H1 (cell line): ENCODE measurements around the gene SLC48A1. TPM values are rescaled to one million over a fixed set of nuclear protein-coding genes. Genes with fewer than 3 reads are reported as not detected.

Source experiments
- CTCF ChIA-PET: fragments of 300-600 bp; sonication (Branson Sonifier 250); formaldehyde crosslinking; loops from one replicate; lab custom pipeline; 2021; ENCODE audit not compliant: partially characterized antibody; lab: Charles Lee
- POLR2A ChIA-PET: fragments of 300-600 bp; sonication (Branson Sonifier 250); formaldehyde crosslinking; loops from one replicate; lab custom pipeline; 2021; ENCODE audit warnings: inconsistent platforms; ENCODE audit not compliant: partially characterized antibody; lab: Charles Lee
- DNase-seq, 2 experiments: peaks; one replicate each; pipeline versions ENCODE4 v3.0.0 to v3.0.0-alpha.2; 2010 to 2022; ENCODE audit warnings: low spot score in 2 of 2, low read depth in 1 of 2, mixed read lengths in 1 of 2
- FAIRE-seq: peaks from 2 replicates; lab custom pipeline; 2011; peaks lifted over from hg19 to GRCh38; lab: Jason Lieb, UNC
- H2AFZ ChIP-seq: 2 replicates; pipeline ENCODE4 v1.8.1; 2012; ENCODE audit warnings: low read length, inconsistent platforms
- H2AK5ac ChIP-seq: 2 replicates; pipeline ENCODE4 v1.6.1; 2013; ENCODE audit warnings: low read depth, low read length
- H2BK120ac ChIP-seq: replicated peaks from 2 replicates; pipeline ENCODE3; 2013; ENCODE audit warnings: low read depth, low read length, inconsistent platforms
- H2BK12ac ChIP-seq: 2 replicates; pipeline ENCODE4 v1.6.1; 2013; ENCODE audit warnings: low read depth, low read length
- H2BK15ac ChIP-seq: 2 replicates; pipeline ENCODE4 v1.6.1; 2013; ENCODE audit warnings: low read length
- H2BK20ac ChIP-seq: 2 replicates; pipeline ENCODE4 v1.6.1; 2013; ENCODE audit warnings: low read length
- H2BK5ac ChIP-seq: 2 replicates; pipeline ENCODE4 v1.6.1; 2013; ENCODE audit warnings: low read depth, low read length
- H3K14ac ChIP-seq: 2 replicates; pipeline ENCODE4 v1.6.1; 2013; ENCODE audit warnings: inconsistent platforms; ENCODE audit not compliant: insufficient read length
- H3K18ac ChIP-seq: 2 replicates; pipeline ENCODE4 v1.6.1; 2013; ENCODE audit warnings: low read length; ENCODE audit errors: extremely low read depth
- H3K23ac ChIP-seq: 2 replicates; pipeline ENCODE4 v1.6.1; 2013; ENCODE audit warnings: inconsistent platforms; ENCODE audit not compliant: insufficient read length
- H3K23me2 ChIP-seq: 2 replicates; pipeline ENCODE4 v1.6.1; 2013; ENCODE audit warnings: low read depth, low read length
- H3K27ac ChIP-seq: 2 replicates; pipeline ENCODE4 v1.6.1; 2011; ENCODE audit warnings: low read depth, low read length, inconsistent platforms
- H3K27me3 ChIP-seq, 4 experiments: replicated peaks in 1 of 4; 1 replicate in 1 of 4; 2 replicates in 3 of 4; pipeline versions ENCODE4 v1.6.1 to v1.8.1; 2011 to 2013; ENCODE audit warnings: low read length in 3 of 4, mild to moderate bottlenecking in 3 of 4, inconsistent platforms in 2 of 4, mixed read lengths in 2 of 4, moderate library complexity in 1 of 4; ENCODE audit not compliant: control insufficient read depth in 3 of 4, insufficient read depth in 3 of 4; ENCODE audit errors: extremely low read depth in 1 of 4
- H3K36me3 ChIP-seq, 4 experiments: 2 replicates each; pipeline versions ENCODE4 v1.6.1 to v1.8.1; 2011 to 2013; ENCODE audit warnings: mild to moderate bottlenecking in 4 of 4, low read length in 3 of 4, moderate library complexity in 2 of 4, control low read depth in 1 of 4, inconsistent platforms in 1 of 4; ENCODE audit not compliant: insufficient read depth in 4 of 4, control insufficient read depth in 2 of 4
- H3K4ac ChIP-seq: replicated peaks from 2 replicates; pipeline ENCODE3; 2013; ENCODE audit warnings: low read length, low read depth, mixed read lengths, inconsistent platforms; ENCODE audit not compliant: insufficient read length
- H3K4me1 ChIP-seq, 4 experiments: replicated peaks in 1 of 4; 1 replicate in 1 of 4; 2 replicates in 3 of 4; pipeline versions ENCODE4 v1.6.1 to v1.8.1; 2011 to 2013; ENCODE audit warnings: low read length in 3 of 4, inconsistent platforms in 2 of 4, mixed read lengths in 1 of 4; ENCODE audit not compliant: insufficient read depth in 4 of 4, control insufficient read depth in 3 of 4
- H3K4me2 ChIP-seq, 2 experiments: 2 replicates each; pipeline versions ENCODE4 v1.6.1 to v1.8.1; 2011 to 2013; ENCODE audit warnings: low read depth in 2 of 2, low read length in 2 of 2, control low read depth in 1 of 2, inconsistent platforms in 1 of 2, mild to moderate bottlenecking in 1 of 2; ENCODE audit not compliant: insufficient read depth in 1 of 2
- H3K4me3 ChIP-seq, 4 experiments: fragments of 200-600, 300-600 bp in 1 of 4; sonication (generic), shearing (Covaris generic), sonication (Bioruptor Twin) in 1 of 4; 2 replicates each; pipeline versions ENCODE4 v1.5.1 to v1.8.1; 2011 to 2016; ENCODE audit warnings: low read length in 4 of 4, low read depth in 3 of 4, control low read depth in 2 of 4, inconsistent platforms in 2 of 4, mild to moderate bottlenecking in 2 of 4, mixed read lengths in 1 of 4, moderate library complexity in 1 of 4; ENCODE audit not compliant: insufficient read depth in 2 of 4; ENCODE audit errors: extremely low read depth in 1 of 4
- H3K56ac ChIP-seq: replicated peaks from 2 replicates; pipeline ENCODE3; 2013; ENCODE audit warnings: low read depth, mild to moderate bottlenecking, mixed read lengths, low read length, inconsistent platforms; ENCODE audit not compliant: insufficient read length
- H3K79me1 ChIP-seq: 2 replicates; pipeline ENCODE4 v1.6.1; 2013; ENCODE audit warnings: low read depth, low read length, control low read depth
- H3K79me2 ChIP-seq, 2 experiments: 2 replicates each; pipeline versions ENCODE4 v1.6.1 to v1.8.1; 2012 to 2013; ENCODE audit warnings: low read length in 2 of 2, mild to moderate bottlenecking in 2 of 2, inconsistent platforms in 1 of 2; ENCODE audit not compliant: insufficient read depth in 2 of 2, control insufficient read depth in 1 of 2
- H3K9ac ChIP-seq, 4 experiments: replicated peaks in 1 of 4; 1 replicate in 1 of 4; 2 replicates in 3 of 4; pipeline versions ENCODE4 v1.6.1 to v1.8.1; 2011 to 2013; ENCODE audit warnings: low read depth in 3 of 4, low read length in 3 of 4, control low read depth in 2 of 4, mild to moderate bottlenecking in 2 of 4, moderate library complexity in 2 of 4, inconsistent platforms in 1 of 4; ENCODE audit errors: extremely low read depth in 1 of 4
- H3K9me3 ChIP-seq, 2 experiments: 2 replicates each; pipeline versions ENCODE4 v1.6.1 to v1.8.1; 2012 to 2013; ENCODE audit warnings: mild to moderate bottlenecking in 2 of 2, moderate library complexity in 2 of 2, control low read depth in 1 of 2, inconsistent platforms in 1 of 2, low read depth in 1 of 2, low read length in 1 of 2, mixed read lengths in 1 of 2; ENCODE audit not compliant: insufficient read depth in 2 of 2
- H4K20me1 ChIP-seq, 2 experiments: replicated peaks in 1 of 2; 2 replicates each; pipeline versions ENCODE3 to v1.8.1; 2011 to 2013; ENCODE audit warnings: inconsistent platforms in 2 of 2, low read length in 2 of 2, mild to moderate bottlenecking in 1 of 2; ENCODE audit not compliant: insufficient read depth in 2 of 2, control insufficient read depth in 1 of 2
- H4K5ac ChIP-seq: 2 replicates; pipeline ENCODE4 v1.6.1; 2013; ENCODE audit warnings: low read length, low read depth, mixed read lengths, inconsistent platforms; ENCODE audit not compliant: insufficient read length
- H4K8ac ChIP-seq: 2 replicates; pipeline ENCODE4 v1.8.0; 2013; ENCODE audit warnings: mild to moderate bottlenecking, moderate library complexity, low read length, inconsistent platforms; ENCODE audit not compliant: insufficient read depth; ENCODE audit errors: extremely low read depth
- H4K91ac ChIP-seq: replicated peaks from 2 replicates; pipeline ENCODE3; 2013; ENCODE audit warnings: low read length, mixed read lengths, inconsistent platforms; ENCODE audit not compliant: insufficient read length
- CTCF ChIP-seq, 3 experiments: IDR thresholded peaks; 1 replicate in 2 of 3; 2 replicates in 1 of 3; pipeline versions ENCODE4 v1.5.1 to v1.6.1; 2011; ENCODE audit warnings: low read length in 3 of 3, mild to moderate bottlenecking in 3 of 3, inconsistent platforms in 2 of 3, low read depth in 1 of 3, moderate library complexity in 1 of 3; ENCODE audit not compliant: insufficient read depth in 1 of 3; ENCODE audit errors: control extremely low read depth in 1 of 3
- RNF2 ChIP-seq: fragments of 200-900, 300-1000 bp; sonication (generic); IDR thresholded peaks from 2 replicates; pipeline ENCODE4 v1.7.1; 2016; ENCODE audit warnings: borderline replicate concordance, low read depth, mild to moderate bottlenecking, antibody characterized with exemption, low read length; ENCODE audit not compliant: poor library complexity, severe bottlenecking; ENCODE audit errors: missing control alignments
- WGBS, 2 experiments: shearing (Covaris generic) in 1 of 2; methylation state at CpG; one replicate each; pipeline versions ENCODE4 v1.1.6 to v1.1.7; 2013 to 2015; ENCODE audit warnings: low lambda C conversion rate in 2 of 2, mixed read lengths in 2 of 2, inconsistent platforms in 1 of 2, low coverage in 1 of 2, missing lambda C conversion rate in 1 of 2; ENCODE audit not compliant: insufficient replicate concordance in 2 of 2, insufficient coverage in 1 of 2, insufficient read length in 1 of 2; ENCODE audit errors: extremely low coverage in 1 of 2, missing lambda C conversion rate in 1 of 2; 5-methylcytosine and 5-hydroxymethylcytosine counted together
- polyA plus RNA-seq, 7 experiments: library from polyadenylated mRNA; depleted of rRNA in 3 of 7; stranded (reverse) in 5 of 7; unstranded in 2 of 7; fragments of >200 nt in 5 of 7; fragments of 200-250 nt in 2 of 7; gene quantifications; 1 replicate in 5 of 7; 2 replicates in 1 of 7; 4 replicates in 1 of 7; pipeline versions ENCODE4 v1.2.1 to v1.2.3, GENCODE V29; 2011 to 2013; ENCODE audit warnings: missing spikeins in 2 of 7, mixed read lengths in 2 of 7
- total RNA-seq: library from RNA; stranded (reverse); fragmentation: NEBNext Ultra II Directional; extraction: Animal tissue kit (Norgen Biotek cat#: 25700); gene quantifications from 2 replicates; pipeline ENCODE4 v1.2.1, GENCODE V29; 2021

SLC48A1 gene
- total and polyA plus RNA-seq, 2 of the 8 experiments (the other 6 are each of a cell fraction or from before 2014, with no cell fraction given), result 9.5 to 14.1 TPM

DNA sequence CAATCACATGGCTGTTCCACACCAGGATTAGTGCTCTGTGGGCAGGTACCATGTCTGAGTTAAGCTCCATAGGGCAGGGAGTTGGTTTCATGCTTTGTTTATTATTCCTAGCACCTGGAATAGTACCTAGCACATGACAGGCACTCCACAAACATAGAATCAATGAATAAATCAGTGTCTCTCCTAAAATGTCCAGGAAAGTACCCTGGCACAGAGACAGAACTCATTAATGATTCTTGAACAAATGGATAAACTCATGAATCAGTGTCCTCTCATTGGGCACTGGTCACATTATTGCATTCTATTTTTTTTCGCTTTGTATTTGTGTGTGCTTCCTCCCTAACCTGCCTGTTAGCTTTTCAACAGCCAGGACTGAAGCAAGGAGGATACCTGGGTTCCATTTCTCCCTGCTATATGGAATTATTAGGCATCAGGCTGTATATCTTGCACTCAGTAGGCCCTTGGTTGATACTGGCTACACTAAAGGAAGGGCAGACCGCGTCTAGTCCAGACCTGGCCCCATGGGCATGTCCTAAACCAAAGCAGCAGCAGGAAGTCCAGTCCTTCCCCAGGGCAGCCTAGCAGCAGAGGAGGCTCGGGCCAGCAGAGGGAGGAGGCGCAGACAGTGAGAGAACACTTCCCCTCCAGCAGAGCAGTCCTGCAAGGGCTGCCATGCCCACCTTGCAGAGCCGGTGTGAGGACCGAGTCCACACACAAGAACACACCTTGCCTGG lies 28.3 kb downstream of the SLC48A1 start:
- DNase-seq, result no peak
- H3K36me3 ChIP-seq, result peaks cover 0 to 5% (median 3%) of the 10 kb centered on the region in 4 experiments; a peak in 2 of 8 replicates
- no peak overlapping the region for H3K27ac ChIP-seq
- 85% methylated on average over 6 of the region's 7 CpGs; no CpG with 5 or more reads in 1 of the 2 experiments for WGBS, 2 experiments
- 0 out of 2 replicates have a peak, but pooled peaks cover 1% of the 10 kb centered on the region for H3K23me2 ChIP-seq
- no peak overlapping the region for H3K9ac ChIP-seq
- no peak overlapping the region for H3K18ac ChIP-seq
- FAIRE-seq, result no peak
- H3K56ac ChIP-seq, result no peak overlapping the region
- peaks cover 8 to 12% of the 10 kb centered on the region in 2 experiments for H4K20me1 ChIP-seq
- peaks cover 0 to 58% of the 10 kb centered on the region in 2 experiments; a peak in 2 of 4 replicates for H3K79me2 ChIP-seq
- POLR2A ChIA-PET, result interaction anchor here (0.8 to 29.3 kb wide), 8 partner anchors 12 to 36 kb away, joined by 3 to 480 read pairs (median 4); no protein-coding TSS in a partner anchor
- no peak overlapping the region for H2BK5ac ChIP-seq
- H4K8ac ChIP-seq, result no peak overlapping the region
- no peak overlapping the region for H2BK15ac ChIP-seq
- no peak overlapping the region for H2BK20ac ChIP-seq
- H3K4ac ChIP-seq, result no peak overlapping the region
- no peak overlapping the region for H2BK12ac ChIP-seq
- no peak overlapping the region for H3K14ac ChIP-seq
- no peaks in the 10 kb centered on the region for H3K9me3 ChIP-seq
- no peak overlapping the region for H3K23ac ChIP-seq
- H3K27me3 ChIP-seq, result no peaks in the 10 kb centered on the region
- H3K4me3 ChIP-seq, result no peak overlapping the region
- H3K79me1 ChIP-seq, result peaks cover 3% of the 10 kb centered on the region; the same call in 1 of the 2 replicates
- no peak overlapping the region for H2BK120ac ChIP-seq
- H2AFZ ChIP-seq, result no peak overlapping the region
- TF ChIP-seq CTCF (IDR thresholded peaks at IDR 0.05; ENCODE audit: control extremely low read depth in 1 of 3, insufficient read depth in 1 of 3, low read depth in 1 of 3, low read length in 3 of 3) (peak; percentile 14 to 25 (median 24)), RNF2 (no peak)
- H3K4me2 ChIP-seq, result no peak overlapping the region
- CTCF ChIA-PET, result interaction anchor here (0.8 to 58.8 kb wide), 16 partner anchors 9 to 229 kb away, joined by 3 to 2001 read pairs (median 16); partner anchors contain the start of genes ENDOU, HDAC7 and RAPGEF3
- H4K91ac ChIP-seq, result no peak overlapping the region
- H2AK5ac ChIP-seq, result no peak overlapping the region
- H4K5ac ChIP-seq, result no peak overlapping the region
- H3K4me1 ChIP-seq, result peaks cover 0 to 13% (median 4%) of the 10 kb centered on the region in 4 experiments; a peak in 5 of 7 replicates
